C4-2B (cell line): ENCODE measurements around the gene NUP210.

ENCODE experiments used
- H3K27ac ChIP-seq: fragments of 450-650 bp; 2 replicates; pipeline ENCODE4 v1.5.1; 2017
- ZFX ChIP-seq: fragments of 450-650 bp; IDR thresholded peaks from 2 replicates; pipeline ENCODE4 v1.6.1; 2017
- TF ChIP-seq, protein P1 (sequence below): fragments of 450-650 bp; conservative IDR thresholded peaks from 2 replicates; pipeline ENCODE4 v1.5.1; 2017; ENCODE audit warnings: mild to moderate bottlenecking

Gene NUP210

DNA sequence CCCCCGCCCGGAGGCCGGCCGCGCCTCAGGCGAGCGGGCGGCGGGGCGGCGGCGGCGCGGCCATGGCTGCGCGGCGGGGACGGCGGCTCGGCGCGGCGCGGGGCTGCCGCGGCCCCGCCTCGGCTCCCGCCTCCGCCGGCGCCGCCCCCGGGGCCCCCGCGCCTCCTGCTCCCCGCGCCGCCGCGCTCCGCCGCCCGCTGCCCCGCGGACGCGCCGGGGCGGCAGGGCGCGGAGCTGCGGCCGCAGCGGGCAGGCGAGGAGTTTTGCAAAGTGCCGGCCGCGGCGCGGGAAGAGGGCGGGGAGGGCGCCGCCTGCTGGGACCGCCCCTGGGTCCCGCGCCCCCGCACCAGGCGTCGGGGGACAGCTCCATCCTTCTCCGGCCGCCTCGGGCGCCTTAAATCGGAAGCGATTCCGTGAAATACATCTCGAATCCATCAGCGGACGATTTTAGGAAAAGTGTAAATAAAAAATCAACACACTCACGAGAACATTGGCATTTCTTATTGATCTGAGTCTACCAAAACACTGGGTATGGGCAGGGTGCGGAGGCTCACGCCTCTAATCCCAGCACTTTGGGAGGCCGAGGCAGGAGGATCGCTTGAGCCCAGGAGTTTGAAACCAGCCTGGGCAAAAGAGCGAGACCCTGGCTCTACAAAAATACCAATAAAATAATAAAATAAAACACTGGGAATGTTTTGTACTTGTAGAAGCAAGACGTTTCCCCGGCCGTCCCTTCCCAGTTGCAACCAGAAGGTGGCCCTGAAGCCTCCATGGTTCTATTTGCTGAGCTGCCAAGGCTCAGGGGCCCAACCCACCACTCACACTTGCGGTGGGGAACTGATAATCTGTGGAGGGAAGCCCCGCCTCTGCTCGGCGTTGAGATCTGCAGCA is 136.9 kb downstream of the NUP210 start:
- TF ChIP-seq, protein P1, sequence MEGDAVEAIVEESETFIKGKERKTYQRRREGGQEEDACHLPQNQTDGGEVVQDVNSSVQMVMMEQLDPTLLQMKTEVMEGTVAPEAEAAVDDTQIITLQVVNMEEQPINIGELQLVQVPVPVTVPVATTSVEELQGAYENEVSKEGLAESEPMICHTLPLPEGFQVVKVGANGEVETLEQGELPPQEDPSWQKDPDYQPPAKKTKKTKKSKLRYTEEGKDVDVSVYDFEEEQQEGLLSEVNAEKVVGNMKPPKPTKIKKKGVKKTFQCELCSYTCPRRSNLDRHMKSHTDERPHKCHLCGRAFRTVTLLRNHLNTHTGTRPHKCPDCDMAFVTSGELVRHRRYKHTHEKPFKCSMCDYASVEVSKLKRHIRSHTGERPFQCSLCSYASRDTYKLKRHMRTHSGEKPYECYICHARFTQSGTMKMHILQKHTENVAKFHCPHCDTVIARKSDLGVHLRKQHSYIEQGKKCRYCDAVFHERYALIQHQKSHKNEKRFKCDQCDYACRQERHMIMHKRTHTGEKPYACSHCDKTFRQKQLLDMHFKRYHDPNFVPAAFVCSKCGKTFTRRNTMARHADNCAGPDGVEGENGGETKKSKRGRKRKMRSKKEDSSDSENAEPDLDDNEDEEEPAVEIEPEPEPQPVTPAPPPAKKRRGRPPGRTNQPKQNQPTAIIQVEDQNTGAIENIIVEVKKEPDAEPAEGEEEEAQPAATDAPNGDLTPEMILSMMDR: peak; percentile 56
- no peak for TF ChIP-seq ZFX
- H3K27ac ChIP-seq: no peak overlapping the region

DNA sequence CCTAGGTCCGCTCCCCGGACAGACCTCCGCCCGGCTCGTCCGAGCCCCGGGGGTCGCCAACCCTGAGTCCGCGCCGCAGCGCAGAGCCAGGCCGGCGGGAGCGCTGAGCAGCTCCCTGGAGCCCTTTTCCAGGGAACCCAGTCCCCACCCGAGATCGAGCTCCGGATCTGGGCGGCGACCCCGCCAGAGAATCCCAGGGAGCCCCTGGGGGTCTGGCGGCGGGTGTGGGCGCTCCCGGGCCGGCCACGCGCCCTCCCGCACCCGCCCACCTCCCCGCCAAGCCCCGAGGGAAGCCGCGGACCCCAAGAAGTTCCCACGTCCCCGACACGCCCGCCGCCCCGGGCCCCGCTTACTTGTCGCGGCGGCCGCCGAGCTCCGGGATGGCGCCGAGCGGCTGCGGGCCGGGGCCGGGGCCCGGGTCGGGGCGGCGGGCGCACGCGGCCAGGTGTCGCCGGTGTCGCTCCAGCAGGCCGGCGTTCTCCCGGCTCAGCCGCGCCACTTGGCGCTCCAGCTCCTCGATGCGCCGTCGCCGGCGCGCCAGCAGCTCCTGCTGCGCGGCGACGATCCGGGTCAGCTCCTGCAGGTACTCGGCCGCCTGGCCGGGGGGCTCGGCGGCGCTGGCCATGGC is 137.7 kb downstream of the NUP210 start:
- TF ChIP-seq ZFX: 0 out of 2 replicates have a peak, but pooled peaks have one; percentile 16
- TF ChIP-seq, protein P1: no peak
- no peak overlapping the region; the same call in 1 of the 2 replicates for H3K27ac ChIP-seq

DNA sequence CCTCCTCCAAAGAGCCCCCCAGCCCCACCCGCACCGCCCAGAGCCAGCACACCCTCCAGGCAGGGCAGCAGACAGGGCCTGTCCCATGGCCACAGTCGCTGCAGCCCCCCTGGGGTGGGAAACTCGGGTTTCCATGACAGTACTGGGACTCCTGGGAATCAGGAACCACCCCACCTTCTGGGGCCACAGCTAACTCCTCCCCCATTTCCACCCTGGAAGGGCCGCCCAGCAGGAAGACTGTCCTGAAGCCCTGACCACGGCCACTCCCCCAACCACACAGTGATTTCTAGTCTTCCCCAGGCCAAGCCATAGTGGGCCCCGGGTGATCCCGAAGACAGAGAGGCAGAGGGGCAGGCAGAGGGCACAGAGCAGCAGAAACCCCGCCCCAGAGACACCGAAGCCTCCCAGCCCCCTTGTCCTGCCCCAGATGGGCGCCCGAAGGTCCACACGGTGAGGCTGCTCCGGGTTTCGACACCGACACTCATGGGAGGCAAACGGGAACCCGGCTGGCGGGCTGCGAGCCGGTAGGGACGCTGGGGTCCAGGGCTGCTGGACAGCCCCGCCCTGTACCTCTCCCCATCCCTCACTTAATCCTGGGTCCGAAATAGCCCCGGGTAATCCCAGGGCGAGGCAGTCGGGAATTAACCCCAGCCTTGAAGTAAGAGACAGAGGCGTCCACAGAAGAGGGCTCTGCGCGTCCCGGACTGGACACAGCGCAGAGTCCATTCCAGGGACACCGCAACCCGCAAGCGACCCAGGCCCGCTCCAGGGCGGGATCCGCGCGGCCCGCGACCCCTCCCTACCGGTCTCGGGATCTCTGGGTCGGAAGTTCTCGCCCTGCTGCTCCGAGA is 138.4 kb downstream of the NUP210 start:
- H3K27ac ChIP-seq: no peak overlapping the region
- no peak for TF ChIP-seq ZFX
- TF ChIP-seq, protein P1: no peak

DNA sequence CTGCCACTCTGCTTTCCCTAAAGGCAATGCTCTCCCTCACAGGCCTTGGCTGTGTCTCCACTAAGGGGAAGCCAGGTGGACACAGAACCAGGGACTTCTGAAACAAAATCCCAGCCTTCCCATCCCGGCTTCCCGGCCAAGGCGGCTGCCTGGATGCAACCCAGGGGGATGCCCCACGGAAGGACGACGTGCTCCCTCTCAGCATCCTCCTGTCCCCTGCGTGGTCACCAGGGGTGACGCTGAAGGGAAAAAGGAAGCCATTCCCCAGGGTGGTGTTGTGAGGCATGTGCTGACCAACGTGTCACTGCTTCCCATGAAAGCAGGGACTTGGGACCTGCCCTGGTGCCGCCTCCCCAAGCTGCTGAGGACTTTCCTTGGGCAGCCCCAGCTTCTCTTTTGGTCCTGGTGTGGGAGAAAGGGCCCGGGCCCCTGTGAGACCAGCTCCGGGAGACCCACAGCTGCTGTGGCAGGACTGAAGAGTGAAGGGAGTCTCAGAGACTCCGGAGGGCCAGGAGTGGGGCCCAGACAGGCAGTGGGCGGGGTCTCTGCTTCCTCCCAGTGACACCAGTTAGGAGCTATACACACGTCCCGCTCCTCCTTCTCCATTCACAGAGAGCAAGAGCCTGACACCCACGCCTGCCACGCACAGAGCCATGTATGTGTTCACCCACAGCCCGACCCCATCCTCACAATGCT is 139.2 kb downstream of the NUP210 start:
- TF ChIP-seq, protein P1: no peak
- no peak for TF ChIP-seq ZFX
- H3K27ac ChIP-seq: no peak overlapping the region

DNA sequence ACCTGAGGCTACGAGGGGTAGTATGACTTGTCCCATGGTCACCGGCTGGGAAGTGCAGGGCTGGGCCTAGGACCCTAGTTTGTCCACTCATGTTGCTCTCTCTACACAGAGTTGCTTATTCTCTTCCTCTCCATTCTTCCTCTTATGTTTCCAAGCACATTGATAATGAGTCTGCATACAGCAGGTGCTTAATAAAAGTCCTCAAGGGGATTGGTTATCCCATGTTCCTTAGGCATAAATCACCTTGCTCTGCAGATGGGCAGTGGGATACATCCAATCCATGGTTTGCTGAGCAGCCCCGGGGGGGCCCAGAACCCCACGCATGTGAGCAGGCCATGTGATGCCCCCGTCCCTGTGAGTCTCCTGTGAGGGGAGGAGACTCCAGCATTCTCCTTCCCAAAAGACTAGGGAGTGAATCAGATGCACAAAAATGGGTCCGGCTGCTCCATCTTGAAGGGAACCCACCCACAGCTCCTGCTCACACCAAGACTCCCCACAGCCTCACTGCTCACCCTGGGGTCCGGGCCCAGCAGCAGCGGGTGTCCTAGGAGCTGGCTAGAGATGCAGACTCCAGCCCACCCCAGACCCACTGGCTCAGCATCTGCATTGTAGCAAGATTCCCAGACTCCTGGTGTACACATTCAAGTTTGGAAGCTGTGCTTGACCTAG is 139.9 kb downstream of the NUP210 start:
- TF ChIP-seq ZFX: no peak
- TF ChIP-seq, protein P1: no peak
- no peak overlapping the region for H3K27ac ChIP-seq

DNA sequence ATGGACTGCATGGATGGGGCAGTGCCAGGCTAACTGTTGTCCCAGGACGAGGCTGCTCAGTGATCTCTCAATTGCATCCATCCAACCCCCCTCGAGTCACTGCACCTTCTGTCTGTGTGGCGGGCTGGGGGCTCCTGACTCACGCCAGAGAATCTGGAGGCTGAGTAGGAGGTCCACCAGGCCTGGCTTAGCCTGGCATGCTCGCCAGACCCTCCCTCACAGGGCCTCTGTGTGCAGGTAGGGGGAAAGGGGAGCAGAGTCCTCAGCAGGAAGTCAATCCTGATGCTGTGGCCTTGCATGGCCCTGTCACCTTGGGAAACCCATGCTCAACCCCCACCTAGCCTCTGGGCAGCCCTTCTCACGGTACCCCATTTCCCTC is 140.6 kb downstream of the NUP210 start:
- TF ChIP-seq, protein P1: no peak
- TF ChIP-seq ZFX: no peak
- H3K27ac ChIP-seq: no peak overlapping the region
